ENCODE results near the gene SZRD1.

The SZRD1 gene

GRCh38 chr1:16441282-16441665 is 74.2 kb downstream of the SZRD1 start:
- DNase-seq, result peak; percentile 27

- no peak for DNase-seq
Measured at GRCh38 chr1:16442265-16442664, 75.2 kb downstream of the SZRD1 start.

DNA sequence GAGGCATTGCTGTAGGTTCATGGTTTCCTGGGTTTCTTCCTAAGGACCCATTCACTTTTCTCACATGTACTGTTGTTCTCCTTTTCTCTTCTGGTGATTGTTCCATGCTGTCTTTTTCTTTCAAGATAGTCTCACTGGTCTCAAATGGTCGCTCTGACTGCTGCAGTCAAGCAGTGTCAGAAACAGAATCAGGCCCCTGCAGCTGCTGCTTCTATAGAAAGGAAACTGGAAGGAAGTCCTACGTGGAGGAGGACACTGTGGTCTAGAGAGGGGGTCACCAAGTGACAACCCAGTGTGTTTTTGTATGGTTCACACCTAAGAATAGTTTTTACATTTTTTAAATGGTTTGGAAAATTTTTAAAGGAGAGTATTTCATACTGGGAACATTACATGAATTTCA is 75.9 kb downstream of the SZRD1 start:
- no peak for DNase-seq

- no peak for DNase-seq
Measured at GRCh38 chr1:16443975-16444770, 77.1 kb downstream of the SZRD1 start.

DNA sequence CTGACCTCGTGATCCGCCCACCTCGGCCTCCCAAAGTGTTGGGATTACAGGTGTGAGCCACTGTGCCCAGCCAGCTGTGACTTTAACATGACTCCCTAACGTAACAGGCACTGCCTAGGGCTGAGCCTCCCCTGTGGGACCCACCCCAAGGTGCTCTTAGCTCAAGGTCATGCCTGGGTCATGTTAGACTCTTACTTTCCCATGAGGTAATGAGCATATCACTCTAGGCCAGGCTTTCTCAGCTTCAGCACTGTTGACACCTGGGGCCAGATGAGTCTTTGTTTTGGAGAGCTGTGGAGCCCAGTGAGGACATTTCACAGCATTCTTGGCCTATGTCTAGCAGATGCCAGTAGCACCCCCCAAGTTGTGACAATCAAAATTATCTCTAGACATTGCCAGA is 78.0 kb downstream of the SZRD1 start:
- no peak for DNase-seq

DNA sequence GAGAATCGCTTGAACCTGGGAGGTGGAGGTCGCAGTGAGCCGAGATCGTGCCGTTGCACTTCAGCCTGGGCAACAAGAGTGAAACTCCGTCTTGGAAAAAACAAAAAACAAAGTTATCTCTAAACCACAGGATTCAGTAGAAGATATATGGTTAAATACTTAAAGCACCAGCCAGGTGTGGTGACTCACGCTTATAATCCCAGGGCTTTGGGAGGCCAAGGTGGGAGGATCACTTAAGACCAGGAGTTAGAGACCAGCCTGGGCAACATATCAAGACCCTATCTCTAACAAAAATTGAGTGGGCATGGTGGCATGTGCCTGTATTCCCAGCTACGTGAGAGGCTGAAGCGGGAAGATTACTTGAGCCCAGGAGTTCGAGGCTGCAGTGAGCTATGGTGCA is 79.1 kb downstream of the SZRD1 start:
- no peak for DNase-seq

DNA sequence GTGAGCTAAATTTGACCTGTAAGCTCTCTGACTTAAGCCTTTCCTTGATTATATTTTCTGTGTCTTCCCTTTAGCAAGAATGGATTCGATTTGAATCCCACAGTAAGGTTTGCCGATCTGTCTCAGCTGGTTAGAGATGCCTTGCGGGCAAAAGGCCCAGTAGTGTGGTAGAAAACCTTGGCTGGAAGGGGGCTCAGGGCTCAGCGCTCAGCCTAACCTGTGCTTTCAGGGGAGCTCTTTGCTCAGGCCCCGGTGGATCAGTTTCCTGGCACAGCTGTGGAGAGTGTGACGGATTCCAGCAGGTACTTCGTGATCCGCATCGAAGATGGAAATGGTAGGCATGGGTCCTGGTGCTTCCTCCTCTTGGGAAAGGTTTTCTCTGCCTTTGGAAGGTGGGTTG is 80.6 kb downstream of the SZRD1 start:
- no peak for DNase-seq

Measured in EL (cell line).